Pons (tissue), 1 donor: Measurements from ENCODE around the gene TNFAIP2.

Experiments used
- DNase-seq: peaks from one replicate; pipeline ENCODE4 v3.0.0-alpha.2; 2016; ENCODE audit warnings: low spot score

TNFAIP2 gene

GRCh38 chr14:103121846-103122584 is 1.2 kb upstream of the TNFAIP2 start:
- DNase-seq, result no peak

- DNase-seq, result no peak
Measured at GRCh38 chr14:103122585-103122946, 695 bp upstream of the TNFAIP2 start.

- no peak for DNase-seq
Measured at GRCh38 chr14:103123634-103124500, 606 bp downstream of the TNFAIP2 start.

GRCh38 chr14:103124501-103125001 is 1.3 kb downstream of the TNFAIP2 start:
- no peak for DNase-seq

- no peak for DNase-seq
Measured at GRCh38 chr14:103125098-103126070, 2.1 kb downstream of the TNFAIP2 start.

- DNase-seq, result no peak
Measured at GRCh38 chr14:103126088-103126872, 3.0 kb downstream of the TNFAIP2 start.

- no peak for DNase-seq
Measured at GRCh38 chr14:103126873-103127304, 3.6 kb downstream of the TNFAIP2 start.

- DNase-seq, result no peak
Measured at GRCh38 chr14:103127356-103127755, 4.1 kb downstream of the TNFAIP2 start.

- no peak for DNase-seq
Measured at GRCh38 chr14:103127861-103128598, 4.8 kb downstream of the TNFAIP2 start.

GRCh38 chr14:103128631-103129300 is 5.5 kb downstream of the TNFAIP2 start:
- peak; percentile 75 for DNase-seq

GRCh38 chr14:103129301-103130016 is 6.2 kb downstream of the TNFAIP2 start:
- DNase-seq, result no peak

GRCh38 chr14:103130017-103130764 is 6.9 kb downstream of the TNFAIP2 start:
- DNase-seq, result no peak

GRCh38 chr14:103130965-103131364 is 7.7 kb downstream of the TNFAIP2 start:
- DNase-seq, result no peak

GRCh38 chr14:103131580-103131979 is 8.3 kb downstream of the TNFAIP2 start:
- DNase-seq, result no peak

GRCh38 chr14:103132381-103133209 is 9.3 kb downstream of the TNFAIP2 start:
- DNase-seq, result no peak

GRCh38 chr14:103133210-103134140 is 10.2 kb downstream of the TNFAIP2 start:
- no peak for DNase-seq
